ENCODE data around the gene FAM180B. TPM values are rescaled to one million over a fixed set of nuclear protein-coding genes. Genes with fewer than 3 reads are reported as not detected.

FAM180B gene
- total and polyA plus RNA-seq, 10 of the 15 experiments (the other 5 are each of a cell fraction or from before 2014, with no cell fraction given) = 0.04 to 0.34 TPM; not detected in 8

- ChIA-PET POLR2A (interaction anchor here (2.4 kb wide), 1 partner anchor 9 kb away, joined by 7 read pairs; no protein-coding TSS in a partner anchor), RAD21 (ENCODE audit: unreplicated experiment) (interaction anchor here (1.1 kb wide), 1 partner anchor 278 kb away, joined by 3 read pairs; the partner anchor contains the start of gene NUP160), SMC1A (ENCODE audit: uncharacterized antibody, unreplicated experiment) (interaction anchor here (0.7 kb wide), 3 partner anchors 64 to 152 kb away, joined by 3 to 4 read pairs (median 4); no protein-coding TSS in a partner anchor), CTCF (interaction anchor here (0.6 to 1.0 kb wide), 2 partner anchors 12 to 284 kb away, joined by 3 read pairs; no protein-coding TSS in a partner anchor)
- no peak overlapping the region for H3K4me3 ChIP-seq
- no peaks in the 10 kb centered on the region for H3K4me1 ChIP-seq (ENCODE audit: control insufficient read depth, insufficient read depth, low read length)
- DNase-seq (ENCODE audit: low read depth, low spot score) (no peak), FAIRE-seq (no peak), ATAC-seq (no peak)
- peaks cover 20% of the 10 kb centered on the region for H3K79me2 ChIP-seq (ENCODE audit: control insufficient read depth, insufficient read depth, low read length)
- no peak for TF ChIP-seq SRF (IDR thresholded peaks at IDR 0.05; ENCODE audit: low read depth in 2 of 2, low read length in 2 of 2)
- no peak for TF ChIP-seq FOXM1 (IDR thresholded peaks at IDR 0.05; ENCODE audit: low read depth, low read length)
- TF ChIP-seq, protein P1, sequence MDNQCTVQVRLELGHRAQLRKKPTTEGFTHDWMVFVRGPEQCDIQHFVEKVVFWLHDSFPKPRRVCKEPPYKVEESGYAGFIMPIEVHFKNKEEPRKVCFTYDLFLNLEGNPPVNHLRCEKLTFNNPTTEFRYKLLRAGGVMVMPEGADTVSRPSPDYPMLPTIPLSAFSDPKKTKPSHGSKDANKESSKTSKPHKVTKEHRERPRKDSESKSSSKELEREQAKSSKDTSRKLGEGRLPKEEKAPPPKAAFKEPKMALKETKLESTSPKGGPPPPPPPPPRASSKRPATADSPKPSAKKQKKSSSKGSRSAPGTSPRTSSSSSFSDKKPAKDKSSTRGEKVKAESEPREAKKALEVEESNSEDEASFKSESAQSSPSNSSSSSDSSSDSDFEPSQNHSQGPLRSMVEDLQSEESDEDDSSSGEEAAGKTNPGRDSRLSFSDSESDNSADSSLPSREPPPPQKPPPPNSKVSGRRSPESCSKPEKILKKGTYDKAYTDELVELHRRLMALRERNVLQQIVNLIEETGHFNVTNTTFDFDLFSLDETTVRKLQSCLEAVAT (IDR thresholded peaks at IDR 0.05) = no peak
- TF ChIP-seq ATF2 (IDR thresholded peaks at IDR 0.05; ENCODE audit: low read length) = no peak
- TF ChIP-seq IKZF1 (conservative IDR thresholded peaks at IDR 0.05) = no peak
- TF ChIP-seq RELA (IDR thresholded peaks at IDR 0.05; ENCODE audit: borderline replicate concordance, partially characterized antibody) = no peak
- no peak for TF ChIP-seq IKZF2 (IDR thresholded peaks at IDR 0.05)
- no peak for TF ChIP-seq STAT3 (IDR thresholded peaks at IDR 0.05; ENCODE audit: low read depth, low read length)
- no peak for TF ChIP-seq ZBTB33 (IDR thresholded peaks at IDR 0.05)
- TF ChIP-seq YBX1 (IDR thresholded peaks at IDR 0.05) = no peak
- no peak for TF ChIP-seq CEBPB (IDR thresholded peaks at IDR 0.05; ENCODE audit: borderline replicate concordance in 1 of 2, low read depth in 2 of 2, low read length in 2 of 2)
- H3K9ac ChIP-seq (ENCODE audit: control insufficient read depth, insufficient read depth, low read length) = no peak overlapping the region
- H4K20me1 ChIP-seq (ENCODE audit: control insufficient read depth, insufficient read depth) = 0 out of 2 replicates have a peak, but pooled peaks cover 3% of the 10 kb centered on the region
- no peaks in the 10 kb centered on the region for H3K9me3 ChIP-seq (replicated peaks; ENCODE audit: control insufficient read depth, insufficient read depth, low read length)
- H3K4me2 ChIP-seq (ENCODE audit: control insufficient read depth, insufficient read depth) = no peak overlapping the region
- peaks cover 10 to 36% of the 10 kb centered on the region in 2 experiments for H3K36me3 ChIP-seq (ENCODE audit: control insufficient read depth in 2 of 2, insufficient read depth in 2 of 2, low read length in 1 of 2)
- no peak overlapping the region for H2AFZ ChIP-seq (ENCODE audit: control insufficient read depth, low read depth, low read length)
- BruUV-seq (replicated peaks) = no TSS peak
- in situ Hi-C loops (cut with MboI) (no loop called here), intact Hi-C loops (cut with micrococcal nuclease; ENCODE audit: unreplicated experiment) (no loop called here)
- 76% methylated on average over 3 of the region's 3 CpGs for WGBS (ENCODE audit: insufficient coverage, insufficient replicate concordance, low lambda C conversion rate, missing lambda C conversion rate)
- H3K27me3 ChIP-seq (replicated peaks in 1 of 2; ENCODE audit: control insufficient read depth in 2 of 2, insufficient read depth in 2 of 2, low read length in 1 of 2) = no peaks in the 10 kb centered on the region
- H3K27ac ChIP-seq (ENCODE audit: control insufficient read depth, insufficient read depth) = no peak overlapping the region
These were observed 15.7 kb upstream of the FAM180B start for GRCh38 chr11:47570651-47571356.

Measured in GM12878 (cell line).